Gastroesophageal sphincter (tissue), 3 donors: ENCODE results near the gene RAB3B.

Experiments
- CTCF ChIP-seq, 4 experiments: fragments of 200-600 bp in 2 of 4; fragments of 450-650 bp in 2 of 4; sonication (generic) in 1 of 4; IDR thresholded peaks; one replicate each; pipeline ENCODE4 v1.5.1; 2017 to 2019; ENCODE audit warnings: antibody characterized with exemption in 4 of 4, mild to moderate bottlenecking in 2 of 4, moderate library complexity in 2 of 4
- POLR2A ChIP-seq, 2 donors: fragments of 450-650 bp; IDR thresholded peaks; one replicate each; pipeline ENCODE4 v1.6.1; 2017; ENCODE audit warnings: antibody characterized with exemption in 2 of 2, mild to moderate bottlenecking in 2 of 2, moderate library complexity in 1 of 2

- TF ChIP-seq CTCF (IDR thresholded peaks at IDR 0.05) (no peak), POLR2A (IDR thresholded peaks at IDR 0.05) (no peak)
These were observed 46.9 kb upstream of the RAB3B start for GRCh38 chr1:52037402-52037814.
